Activated CD4-positive, alpha-beta T cell treated with anti-CD3 and anti-CD28 coated beads, Interleukin-2, Interleukin-6, amounts not matched to agents 100 ng/mL and 50 ng/mL, durations not matched to agents 16 hours and 8 hours (primary cell): ENCODE results near the gene RASGRP1.
A peak's percentile ranks its signal among the peaks of the same experiment; 100 is the strongest.

ENCODE experiments used
- DNase-seq: peaks from one replicate; pipeline ENCODE4 v3.0.0-alpha.2; 2020

Gene RASGRP1

DNA sequence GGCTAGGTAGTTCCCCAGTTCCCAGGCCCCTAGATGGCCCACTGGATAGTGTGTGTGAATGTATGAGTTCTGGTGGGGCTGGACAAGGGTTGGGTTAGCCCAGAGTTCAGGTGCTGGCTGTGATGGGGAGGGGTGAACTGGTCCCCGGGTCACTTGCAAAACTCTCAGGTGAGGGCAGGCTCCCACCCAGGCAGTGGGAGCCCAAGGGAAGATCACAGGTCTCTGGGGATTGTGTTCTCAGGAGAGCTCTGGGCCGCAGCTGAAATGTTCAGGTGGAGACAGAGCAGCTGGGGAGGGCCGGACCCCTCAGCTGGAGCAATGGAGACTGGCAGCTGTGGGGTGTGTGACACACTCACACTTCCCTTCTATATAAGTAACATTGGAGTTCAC lies 123.5 kb downstream of the RASGRP1 start:
- no peak for DNase-seq

DNA sequence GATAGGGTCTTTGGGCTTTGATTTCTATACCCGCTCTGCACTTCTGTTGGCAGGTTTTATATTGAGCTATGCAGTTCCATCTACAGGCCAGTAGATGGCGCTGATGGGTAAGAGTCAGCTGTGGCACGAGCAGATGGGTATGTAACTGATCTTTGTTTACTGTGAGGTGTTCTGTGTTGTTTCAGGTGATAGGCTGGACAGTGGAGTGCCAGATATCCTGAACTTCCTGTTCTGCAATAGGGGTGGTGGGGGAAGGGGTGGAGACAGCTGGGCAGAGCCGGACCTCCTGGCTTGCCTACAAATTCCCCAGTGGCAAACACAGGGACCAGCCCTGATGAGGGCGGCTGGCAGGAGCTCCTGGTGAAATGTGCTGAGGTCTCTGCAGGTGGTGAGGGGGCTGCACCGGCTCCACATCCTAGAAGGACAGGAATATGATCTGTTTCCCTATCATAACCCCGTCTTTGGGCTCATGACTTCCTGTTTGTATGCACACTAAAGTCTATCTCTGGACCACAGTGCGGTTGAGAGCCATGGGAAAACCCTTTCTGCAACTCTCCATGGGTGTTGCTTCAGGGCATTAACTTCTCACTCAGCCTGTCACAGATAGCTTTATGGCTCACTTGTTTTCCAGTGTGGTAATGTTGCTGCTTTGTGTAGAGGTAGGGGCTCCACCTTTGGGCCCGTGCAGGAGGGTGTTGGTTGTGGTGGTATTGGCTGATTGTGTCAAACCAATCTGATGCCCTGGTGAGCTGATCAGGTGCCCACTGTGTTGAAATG lies 124.1 kb downstream of the RASGRP1 start:
- peak; percentile 73 for DNase-seq
